GM12892 (cell line): ENCODE data around the gene EIF3F.

Experiments
- DNase-seq: peaks from one replicate; pipeline ENCODE4 v3.0.0; 2011; ENCODE audit not compliant: insufficient read length
- FAIRE-seq: peaks from 2 replicates; lab custom pipeline; 2011; peaks lifted over from hg19 to GRCh38; lab: Jason Lieb, UNC
- POLR2A ChIP-seq: IDR thresholded peaks from 2 replicates; pipeline ENCODE4 v1.6.1; 2011; ENCODE audit warnings: low read depth, low read length, control low read depth
- POLR2AphosphoS5 ChIP-seq: IDR thresholded peaks from 2 replicates; pipeline ENCODE4 v1.6.1; 2011; ENCODE audit warnings: low read depth, low read length, control low read depth
- TAF1 ChIP-seq: IDR thresholded peaks from 2 replicates; pipeline ENCODE4 v1.6.1; 2011; ENCODE audit warnings: low read depth, mild to moderate bottlenecking, control low read depth, low read length, borderline replicate concordance

EIF3F gene

DNA sequence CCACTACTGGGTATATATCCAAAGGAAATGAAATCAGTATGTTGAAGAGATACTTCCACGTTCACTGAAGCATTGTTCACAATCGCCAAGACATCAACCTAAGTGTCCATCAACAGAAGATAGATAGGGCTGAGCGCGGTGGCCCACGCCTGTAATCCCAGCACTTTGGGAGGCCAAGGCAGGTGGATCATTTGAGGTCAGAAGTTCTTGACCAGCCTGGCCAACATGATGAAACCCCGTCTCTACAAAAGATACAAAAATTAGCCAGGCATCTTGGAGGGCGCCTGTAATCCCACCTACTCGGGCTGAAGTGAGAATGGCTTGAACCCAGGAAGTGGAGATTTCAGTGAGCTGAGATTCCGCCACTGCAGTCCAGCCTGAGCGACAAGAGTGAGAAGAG, 12.7 kb downstream of the EIF3F start:
- DNase-seq (no peak), FAIRE-seq (no peak)
- TF ChIP-seq POLR2A = 0 out of 2 replicates have a peak, but pooled peaks have one; percentile 18
- TF ChIP-seq TAF1 = no peak

DNA sequence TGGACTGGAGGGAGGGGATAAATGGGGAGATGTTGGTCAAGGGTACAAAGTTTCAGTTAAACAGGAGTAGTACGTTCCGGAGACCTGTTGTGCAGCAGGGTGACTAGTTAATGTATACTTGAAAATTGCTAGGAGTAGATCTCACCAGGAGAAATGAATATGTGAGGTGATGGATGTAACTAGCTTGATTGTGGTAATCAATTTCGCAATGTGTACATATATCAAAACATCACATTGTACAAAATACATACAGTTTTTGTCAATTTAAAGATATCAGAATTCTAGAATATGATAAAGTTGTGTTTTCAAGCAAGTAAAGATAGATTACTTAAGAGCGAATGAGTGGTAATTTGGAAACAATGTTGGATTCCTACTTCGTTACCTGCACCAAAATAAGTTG, 13.3 kb downstream of the EIF3F start:
- FAIRE-seq = no peak
- DNase-seq = no peak
- TF ChIP-seq TAF1 (no peak), POLR2A (no peak), POLR2AphosphoS5 (no peak)

- no peak for TF ChIP-seq POLR2AphosphoS5
- peak; percentile 16; the same call in 1 of the 2 replicates for TF ChIP-seq POLR2A
- TF ChIP-seq TAF1 = no peak
- DNase-seq = no peak
- FAIRE-seq = no peak
Measured at GRCh38 chr11:8002676-8003075, 15.5 kb downstream of the EIF3F start.

DNA sequence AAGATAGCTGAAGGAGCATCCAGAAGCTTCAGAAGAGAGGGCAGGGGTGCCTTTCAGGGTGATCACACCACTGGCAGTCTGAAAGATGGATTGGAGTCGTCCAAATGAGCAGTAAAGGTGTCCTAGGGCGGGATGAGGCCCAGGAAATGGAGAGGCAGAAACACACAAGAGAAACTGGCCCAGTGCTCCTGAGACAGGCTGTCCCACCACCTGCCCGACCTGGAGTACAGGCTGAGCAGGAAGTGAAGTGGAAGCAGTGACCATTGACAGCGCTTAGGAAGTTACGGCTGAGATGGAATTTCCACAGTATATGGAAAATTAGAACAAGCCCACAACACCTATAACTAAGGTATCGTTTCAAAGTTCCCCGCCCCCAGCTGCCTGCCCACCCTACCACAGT, 16.1 kb downstream of the EIF3F start:
- no peak for DNase-seq
- FAIRE-seq = no peak
- TF ChIP-seq TAF1 (no peak), POLR2A (no peak), POLR2AphosphoS5 (no peak)

- no peak for TF ChIP-seq TAF1
- no peak for TF ChIP-seq POLR2A
- TF ChIP-seq POLR2AphosphoS5 = no peak
- DNase-seq (no peak), FAIRE-seq (no peak)
Measured at GRCh38 chr11:8004008-8004407, 16.9 kb downstream of the EIF3F start.

DNA sequence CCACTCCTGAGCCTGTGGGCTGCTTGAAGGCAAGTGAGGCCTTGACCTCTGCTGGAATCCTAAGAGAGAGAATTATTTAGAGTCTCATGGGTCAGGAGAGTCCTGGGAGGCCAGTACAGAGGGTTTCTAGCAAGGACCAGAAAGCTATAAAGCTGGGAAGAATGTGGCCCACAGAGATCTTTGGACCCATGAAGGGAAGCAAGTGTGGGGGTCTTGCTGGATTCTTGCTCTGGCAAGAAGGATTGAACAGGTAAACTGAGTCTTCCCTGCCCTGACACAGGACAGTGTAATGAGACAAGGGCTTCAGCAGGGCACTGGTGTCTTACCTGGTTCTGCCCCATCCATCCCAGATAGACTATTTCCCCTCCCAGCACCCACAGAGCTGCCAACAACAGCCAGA, 18.4 kb downstream of the EIF3F start:
- FAIRE-seq (no peak), DNase-seq (no peak)
- TF ChIP-seq POLR2AphosphoS5 (no peak), POLR2A (no peak), TAF1 (no peak)

- no peak for TF ChIP-seq POLR2A
- no peak for TF ChIP-seq TAF1
- TF ChIP-seq POLR2AphosphoS5 = no peak
- DNase-seq = no peak
- FAIRE-seq = peak; percentile 84
Measured at GRCh38 chr11:8006349-8006977, 19.3 kb downstream of the EIF3F start.

DNA sequence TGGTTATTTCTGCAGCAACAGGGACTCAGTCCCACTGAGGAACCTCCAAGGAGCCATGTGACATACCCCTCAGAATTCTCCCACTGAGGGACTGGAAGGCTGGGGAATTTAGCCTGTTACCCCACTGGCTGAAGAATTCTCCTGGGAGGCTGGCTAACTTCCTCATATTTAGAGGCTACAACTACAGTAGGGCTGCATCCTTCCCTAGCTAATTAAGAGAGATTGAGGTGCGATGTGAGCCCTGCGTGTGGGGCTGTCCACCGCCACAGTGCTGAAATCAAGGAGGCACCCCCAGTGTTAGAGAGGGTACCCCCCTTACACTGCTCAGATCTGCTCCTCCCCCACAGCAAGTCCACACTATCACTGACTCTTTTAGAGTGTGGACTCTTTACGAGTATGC, 21.1 kb downstream of the EIF3F start:
- no peak for DNase-seq
- FAIRE-seq = no peak
- TF ChIP-seq TAF1 (no peak), POLR2A (no peak), POLR2AphosphoS5 (no peak)

DNA sequence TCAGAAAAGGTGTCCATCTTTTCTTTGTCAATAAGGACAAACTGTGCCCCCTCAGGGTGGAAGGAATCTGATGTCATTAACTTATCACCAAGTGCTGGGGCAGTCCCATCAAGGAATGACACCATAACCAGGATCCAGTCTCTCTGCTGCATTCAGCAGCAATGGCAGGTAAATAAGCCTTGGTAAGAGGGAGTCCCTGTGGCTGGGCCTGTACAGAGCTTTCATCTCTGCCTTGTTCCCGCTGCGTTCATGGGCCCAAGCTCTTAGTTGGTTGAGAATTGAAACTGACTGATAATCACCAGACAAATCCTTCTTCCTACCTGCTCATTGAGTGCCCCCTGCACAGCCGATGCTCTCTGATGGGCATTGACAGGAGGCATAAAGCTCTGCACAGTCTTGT, 22.7 kb downstream of the EIF3F start:
- FAIRE-seq (no peak), DNase-seq (no peak)
- no peak for TF ChIP-seq TAF1
- no peak for TF ChIP-seq POLR2A

GRCh38 chr11:8011371-8011770, 24.2 kb downstream of the EIF3F start:
- DNase-seq (no peak), FAIRE-seq (peak; percentile 17)
- TF ChIP-seq POLR2AphosphoS5 = no peak
- TF ChIP-seq TAF1 = no peak
- TF ChIP-seq POLR2A = no peak

- no peak for TF ChIP-seq TAF1
- no peak for TF ChIP-seq POLR2AphosphoS5
- TF ChIP-seq POLR2A = no peak
- DNase-seq (no peak), FAIRE-seq (no peak)
Measured at GRCh38 chr11:8011981-8012444, 24.9 kb downstream of the EIF3F start.

GRCh38 chr11:8013833-8014232, 26.7 kb downstream of the EIF3F start:
- TF ChIP-seq TAF1 = no peak
- TF ChIP-seq POLR2A = no peak
- TF ChIP-seq POLR2AphosphoS5 = no peak
- DNase-seq = no peak
- FAIRE-seq = no peak

- no peak for DNase-seq
- FAIRE-seq = no peak
- TF ChIP-seq TAF1 = no peak
- TF ChIP-seq POLR2A = no peak
- TF ChIP-seq POLR2AphosphoS5 = no peak
Measured at GRCh38 chr11:8015753-8016239, 28.7 kb downstream of the EIF3F start.
